HEK293 (cell line): ENCODE results near the gene PPIL4.
A peak's percentile ranks its signal among the peaks of the same experiment; 100 is the strongest.

Experiments
- CTCF ChIA-PET: fragments of 350-600 bp; formaldehyde crosslinking; extraction: SDS; loops from one replicate; lab custom pipeline; 2021; ENCODE audit warnings: antibody characterized with exemption; lab: Yijun Ruan, JAX
- POLR2A ChIA-PET: fragments of 300-600 bp; formaldehyde crosslinking; extraction: SDS; loops from one replicate; lab custom pipeline; 2020; ENCODE audit warnings: antibody characterized with exemption, inconsistent platforms; lab: Yijun Ruan, JAX
- H3K27ac ChIP-seq: fragments of 200-500 bp; sonication (Bioruptor generic); 2 replicates; pipeline ENCODE4 v1.5.1; 2014; ENCODE audit warnings: low read depth, low read length, control low read depth, inconsistent platforms; ENCODE audit errors: extremely low read depth
- H3K36me3 ChIP-seq, 2 experiments: fragments of 200-500 bp in 1 of 2; sonication (Bioruptor generic) in 1 of 2; 1 replicate in 1 of 2; 2 replicates in 1 of 2; pipeline ENCODE4 v1.5.1; 2014 to 2017; ENCODE audit warnings: inconsistent platforms in 2 of 2, low read length in 2 of 2; ENCODE audit not compliant: control insufficient read depth in 2 of 2, insufficient read depth in 1 of 2
- H3K4me1 ChIP-seq: fragments of 200-500 bp; sonication (Bioruptor generic); 2 replicates; pipeline ENCODE4 v1.5.1; 2014; ENCODE audit warnings: mild to moderate bottlenecking, low read length, inconsistent platforms; ENCODE audit not compliant: control insufficient read depth, insufficient read depth
- H3K4me3 ChIP-seq: 2 replicates; pipeline ENCODE4 v1.5.1; 2011; ENCODE audit warnings: low read depth, mild to moderate bottlenecking, control low read depth, low read length, moderate library complexity
- H3K9me3 ChIP-seq: fragments of 200-500 bp; sonication (Bioruptor generic); 2 replicates; pipeline ENCODE4 v1.5.1; 2014; ENCODE audit warnings: low read depth, low read length, inconsistent platforms; ENCODE audit not compliant: control insufficient read depth, insufficient read depth
- IKZF3 ChIP-seq: fragments of 450-650 bp; IDR thresholded peaks from 2 replicates; pipeline ENCODE4 v1.5.0; 2018; ENCODE audit warnings: missing biosample characterization, mild to moderate bottlenecking, missing genetic modification characterization, moderate library complexity
- MZF1 ChIP-seq: fragments of 450-650 bp; formaldehyde crosslinking; IDR thresholded peaks from 2 replicates; pipeline ENCODE4 v1.5.1; 2017; ENCODE audit warnings: missing biosample characterization, missing genetic modification characterization, borderline replicate concordance
- OVOL3 ChIP-seq: fragments of 450-650 bp; formaldehyde crosslinking; IDR thresholded peaks from 2 replicates; pipeline ENCODE4 v1.5.1; 2016; ENCODE audit warnings: missing biosample characterization, missing genetic modification characterization
- TRIM28 ChIP-seq: IDR thresholded peaks from 2 replicates; pipeline ENCODE4 v1.6.1; 2011; ENCODE audit warnings: low read length, control low read depth, borderline replicate concordance
- YY2 ChIP-seq: fragments of 450-650 bp; formaldehyde crosslinking; IDR thresholded peaks from 2 replicates; pipeline ENCODE4 v1.5.1; 2016; ENCODE audit warnings: missing biosample characterization, missing genetic modification characterization
- ZNF175 ChIP-seq: fragments of 450-650 bp; formaldehyde crosslinking; IDR thresholded peaks from 2 replicates; pipeline ENCODE4 v1.5.1; 2016; ENCODE audit warnings: missing biosample characterization, missing genetic modification characterization
- ZNF2 ChIP-seq: fragments of 450-650 bp; formaldehyde crosslinking; IDR thresholded peaks from 2 replicates; pipeline ENCODE4 v1.5.1; 2016; ENCODE audit warnings: missing biosample characterization, missing genetic modification characterization
- ZNF24 ChIP-seq: fragments of 450-650 bp; formaldehyde crosslinking; IDR thresholded peaks from 2 replicates; pipeline ENCODE4 v1.5.1; 2016; ENCODE audit warnings: missing biosample characterization, missing genetic modification characterization
- ZNF292 ChIP-seq: fragments of 450-650 bp; formaldehyde crosslinking; IDR thresholded peaks from 2 replicates; pipeline ENCODE4 v1.5.1; 2016; ENCODE audit warnings: low read depth, missing biosample characterization, missing genetic modification characterization, borderline replicate concordance
- ZNF302 ChIP-seq: fragments of 450-650 bp; formaldehyde crosslinking; IDR thresholded peaks from 2 replicates; pipeline ENCODE4 v1.5.1; 2016; ENCODE audit warnings: missing biosample characterization, missing genetic modification characterization, low read depth
- ZNF394 ChIP-seq: fragments of 450-650 bp; formaldehyde crosslinking; IDR thresholded peaks from 2 replicates; pipeline ENCODE4 v1.5.1; 2016; ENCODE audit warnings: missing biosample characterization, missing genetic modification characterization, mild to moderate bottlenecking, moderate library complexity, borderline replicate concordance
- ZNF530 ChIP-seq: fragments of 450-650 bp; formaldehyde crosslinking; IDR thresholded peaks from 2 replicates; pipeline ENCODE4 v1.5.1; 2016; ENCODE audit warnings: low read depth, missing biosample characterization, missing genetic modification characterization
- ZNF664 ChIP-seq: fragments of 450-650 bp; formaldehyde crosslinking; IDR thresholded peaks from 2 replicates; pipeline ENCODE4 v1.5.1; 2016; ENCODE audit warnings: missing biosample characterization, missing genetic modification characterization
- ZNF670 ChIP-seq: fragments of 450-650 bp; formaldehyde crosslinking; IDR thresholded peaks from 2 replicates; pipeline ENCODE4 v1.5.1; 2016; ENCODE audit warnings: missing biosample characterization, missing genetic modification characterization, low read depth
- ZSCAN30 ChIP-seq: fragments of 450-650 bp; IDR thresholded peaks from 2 replicates; pipeline ENCODE4 v1.5.1; 2018; ENCODE audit warnings: missing biosample characterization, mild to moderate bottlenecking, missing genetic modification characterization, moderate library complexity
- TF ChIP-seq, protein P1 (sequence below): fragments of 450-650 bp; formaldehyde crosslinking; IDR thresholded peaks from 2 replicates; pipeline ENCODE4 v1.5.1; 2016; ENCODE audit warnings: missing biosample characterization, missing genetic modification characterization, borderline replicate concordance
- TF ChIP-seq, protein P2 (sequence below): fragments of 450-650 bp; formaldehyde crosslinking; IDR thresholded peaks from 2 replicates; pipeline ENCODE4 v1.5.1; 2017; ENCODE audit warnings: missing biosample characterization, missing genetic modification characterization
- TF ChIP-seq, protein P3 (sequence below): fragments of 450-650 bp; formaldehyde crosslinking; IDR thresholded peaks from 2 replicates; pipeline ENCODE4 v1.5.1; 2016; ENCODE audit warnings: missing biosample characterization, missing genetic modification characterization, borderline replicate concordance
- TF ChIP-seq, protein P4 (sequence below): fragments of 450-650 bp; formaldehyde crosslinking; IDR thresholded peaks from 2 replicates; pipeline ENCODE4 v1.5.1; 2017; ENCODE audit warnings: missing biosample characterization, missing genetic modification characterization

Gene PPIL4

DNA sequence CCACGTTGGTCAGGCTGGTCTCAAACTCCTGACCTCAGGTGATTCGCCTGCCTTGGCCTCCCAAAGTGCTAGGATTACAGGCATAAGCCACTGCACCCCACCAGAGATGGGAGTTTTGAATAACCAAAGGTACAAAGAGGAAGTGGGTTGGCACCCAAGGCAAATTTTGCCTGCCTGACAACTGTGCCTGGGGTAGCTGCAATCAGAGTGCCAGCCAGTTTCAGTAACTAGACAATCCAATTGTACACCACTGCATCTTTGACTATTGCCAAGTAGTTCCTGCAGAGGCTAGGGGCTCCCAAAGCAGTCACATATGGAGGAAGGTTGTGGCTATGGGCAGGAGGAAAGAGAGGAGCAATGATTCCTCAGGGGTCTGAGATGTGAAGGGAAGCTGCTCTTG is 77.7 kb downstream of the PPIL4 start (continued):
- TF ChIP-seq, protein P1, sequence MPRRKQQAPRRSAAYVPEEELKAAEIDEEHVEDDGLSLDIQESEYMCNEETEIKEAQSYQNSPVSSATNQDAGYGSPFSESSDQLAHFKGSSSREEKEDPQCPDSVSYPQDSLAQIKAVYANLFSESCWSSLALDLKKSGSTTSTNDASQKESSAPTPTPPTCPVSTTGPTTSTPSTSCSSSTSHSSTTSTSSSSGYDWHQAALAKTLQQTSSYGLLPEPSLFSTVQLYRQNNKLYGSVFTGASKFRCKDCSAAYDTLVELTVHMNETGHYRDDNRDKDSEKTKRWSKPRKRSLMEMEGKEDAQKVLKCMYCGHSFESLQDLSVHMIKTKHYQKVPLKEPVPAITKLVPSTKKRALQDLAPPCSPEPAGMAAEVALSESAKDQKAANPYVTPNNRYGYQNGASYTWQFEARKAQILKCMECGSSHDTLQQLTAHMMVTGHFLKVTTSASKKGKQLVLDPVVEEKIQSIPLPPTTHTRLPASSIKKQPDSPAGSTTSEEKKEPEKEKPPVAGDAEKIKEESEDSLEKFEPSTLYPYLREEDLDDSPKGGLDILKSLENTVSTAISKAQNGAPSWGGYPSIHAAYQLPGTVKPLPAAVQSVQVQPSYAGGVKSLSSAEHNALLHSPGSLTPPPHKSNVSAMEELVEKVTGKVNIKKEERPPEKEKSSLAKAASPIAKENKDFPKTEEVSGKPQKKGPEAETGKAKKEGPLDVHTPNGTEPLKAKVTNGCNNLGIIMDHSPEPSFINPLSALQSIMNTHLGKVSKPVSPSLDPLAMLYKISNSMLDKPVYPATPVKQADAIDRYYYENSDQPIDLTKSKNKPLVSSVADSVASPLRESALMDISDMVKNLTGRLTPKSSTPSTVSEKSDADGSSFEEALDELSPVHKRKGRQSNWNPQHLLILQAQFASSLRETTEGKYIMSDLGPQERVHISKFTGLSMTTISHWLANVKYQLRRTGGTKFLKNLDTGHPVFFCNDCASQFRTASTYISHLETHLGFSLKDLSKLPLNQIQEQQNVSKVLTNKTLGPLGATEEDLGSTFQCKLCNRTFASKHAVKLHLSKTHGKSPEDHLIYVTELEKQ (tag by site-specific recombination) = no peak
- no peak for TF ChIP-seq ZNF292 (tag by site-specific recombination)
- TF ChIP-seq ZNF664 (tag by site-specific recombination) = no peak
- TF ChIP-seq ZNF670 (tag by site-specific recombination) = no peak
- no peak for TF ChIP-seq ZNF175 (tag by site-specific recombination)
- TF ChIP-seq YY2 (tag by site-specific recombination) = no peak
- no peak for TF ChIP-seq ZNF2 (tag by site-specific recombination)

DNA sequence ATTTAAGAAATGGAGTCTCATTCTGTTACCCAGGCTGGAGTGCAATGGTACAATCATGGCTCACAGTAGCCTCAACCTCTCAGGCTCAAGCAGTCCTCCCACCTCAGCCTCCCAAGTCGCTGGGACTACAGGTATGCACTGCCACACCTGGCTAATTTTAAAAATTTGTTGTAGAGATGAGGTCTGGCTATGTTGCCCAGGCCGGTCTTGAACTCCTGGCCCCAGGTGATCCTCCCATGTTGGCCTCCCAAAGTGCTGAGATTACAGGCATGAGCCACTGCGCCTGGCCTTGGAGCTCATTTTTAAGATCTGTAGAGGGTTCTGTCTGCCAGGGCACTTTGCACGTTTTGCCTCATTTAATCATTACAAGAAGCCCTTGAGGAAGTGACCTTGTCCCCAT is 78.6 kb downstream of the PPIL4 start:
- H3K36me3 ChIP-seq = no peaks in the 10 kb centered on the region
- TF ChIP-seq, protein P2, sequence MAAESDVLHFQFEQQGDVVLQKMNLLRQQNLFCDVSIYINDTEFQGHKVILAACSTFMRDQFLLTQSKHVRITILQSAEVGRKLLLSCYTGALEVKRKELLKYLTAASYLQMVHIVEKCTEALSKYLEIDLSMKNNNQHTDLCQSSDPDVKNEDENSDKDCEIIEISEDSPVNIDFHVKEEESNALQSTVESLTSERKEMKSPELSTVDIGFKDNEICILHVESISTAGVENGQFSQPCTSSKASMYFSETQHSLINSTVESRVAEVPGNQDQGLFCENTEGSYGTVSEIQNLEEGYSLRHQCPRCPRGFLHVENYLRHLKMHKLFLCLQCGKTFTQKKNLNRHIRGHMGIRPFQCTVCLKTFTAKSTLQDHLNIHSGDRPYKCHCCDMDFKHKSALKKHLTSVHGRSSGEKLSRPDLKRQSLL (tag by site-specific recombination) = no peak
- TF ChIP-seq IKZF3 (tag by site-specific recombination) = no peak
- TF ChIP-seq, all 188 proteins: peak for 0
- no peaks in the 10 kb centered on the region for H3K9me3 ChIP-seq
- CTCF ChIA-PET = interaction anchor here (0.6 kb wide), 2 partner anchors 37 to 422 kb away, joined by 3 to 4 read pairs; no protein-coding TSS in a partner anchor
- no peak overlapping the region for H3K27ac ChIP-seq
- H3K4me1 ChIP-seq = no peaks in the 10 kb centered on the region
- H3K4me3 ChIP-seq = no peak overlapping the region
- POLR2A ChIA-PET = no interaction called here

DNA sequence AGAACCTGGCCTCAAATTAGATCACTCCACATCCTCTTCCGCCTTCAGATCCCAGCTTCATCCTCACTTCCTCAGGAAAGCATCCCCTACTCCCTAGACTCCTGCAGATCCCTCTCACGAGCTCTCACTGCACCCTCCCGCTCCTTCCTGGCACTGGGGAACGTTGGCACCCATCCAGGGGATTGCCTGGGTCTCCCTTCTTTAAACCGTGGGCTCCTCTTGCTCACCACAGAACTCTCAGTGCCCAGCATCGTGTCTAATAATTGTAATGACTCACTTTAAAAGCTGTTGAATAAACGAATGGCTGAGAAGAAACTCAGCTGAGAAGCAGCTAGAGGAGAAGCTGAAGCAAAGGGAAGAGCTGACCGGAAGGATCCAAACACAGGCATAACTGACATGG is 81.4 kb downstream of the PPIL4 start:
- H3K27ac ChIP-seq = no peak overlapping the region
- CTCF ChIA-PET = interaction anchor here (0.8 to 1.0 kb wide), 2 partner anchors 9 to 53 kb away, joined by 3 read pairs; no protein-coding TSS in a partner anchor

DNA sequence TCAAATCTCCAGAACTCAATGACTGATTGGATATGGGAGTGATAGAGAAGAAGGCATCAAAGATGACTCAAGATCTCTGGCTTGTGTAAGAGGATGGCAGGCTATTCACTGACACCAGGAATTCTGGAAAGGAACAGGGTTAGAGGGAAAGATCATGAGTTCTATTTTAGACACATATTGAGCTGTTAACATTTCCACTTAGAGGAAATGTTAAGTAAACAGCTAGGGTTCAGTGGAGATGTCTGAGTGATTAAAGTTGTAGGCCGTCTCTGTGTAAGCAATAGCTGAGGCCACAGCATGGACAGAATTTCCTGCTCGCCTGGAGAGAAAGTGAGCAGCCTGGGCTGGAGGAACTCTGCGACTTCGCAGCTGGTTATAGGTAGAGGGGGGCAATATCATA is 82.1 kb downstream of the PPIL4 start:
- H3K4me1 ChIP-seq = no peaks in the 10 kb centered on the region
- H3K36me3 ChIP-seq = no peaks in the 10 kb centered on the region
- no peak overlapping the region for H3K27ac ChIP-seq
- H3K4me3 ChIP-seq = no peak overlapping the region
- ChIA-PET POLR2A (no interaction called here), CTCF (interaction anchor here (1.0 to 1.1 kb wide), 2 partner anchors 8 to 53 kb away, joined by 3 to 4 read pairs; no protein-coding TSS in a partner anchor)
- H3K9me3 ChIP-seq = no peaks in the 10 kb centered on the region
- TF ChIP-seq, protein P3, sequence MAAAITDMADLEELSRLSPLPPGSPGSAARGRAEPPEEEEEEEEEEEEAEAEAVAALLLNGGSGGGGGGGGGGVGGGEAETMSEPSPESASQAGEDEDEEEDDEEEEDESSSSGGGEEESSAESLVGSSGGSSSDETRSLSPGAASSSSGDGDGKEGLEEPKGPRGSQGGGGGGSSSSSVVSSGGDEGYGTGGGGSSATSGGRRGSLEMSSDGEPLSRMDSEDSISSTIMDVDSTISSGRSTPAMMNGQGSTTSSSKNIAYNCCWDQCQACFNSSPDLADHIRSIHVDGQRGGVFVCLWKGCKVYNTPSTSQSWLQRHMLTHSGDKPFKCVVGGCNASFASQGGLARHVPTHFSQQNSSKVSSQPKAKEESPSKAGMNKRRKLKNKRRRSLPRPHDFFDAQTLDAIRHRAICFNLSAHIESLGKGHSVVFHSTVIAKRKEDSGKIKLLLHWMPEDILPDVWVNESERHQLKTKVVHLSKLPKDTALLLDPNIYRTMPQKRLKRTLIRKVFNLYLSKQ (tag by site-specific recombination) = no peak
- no peak for TF ChIP-seq TRIM28
- no peak for TF ChIP-seq OVOL3
- TF ChIP-seq, protein P4, sequence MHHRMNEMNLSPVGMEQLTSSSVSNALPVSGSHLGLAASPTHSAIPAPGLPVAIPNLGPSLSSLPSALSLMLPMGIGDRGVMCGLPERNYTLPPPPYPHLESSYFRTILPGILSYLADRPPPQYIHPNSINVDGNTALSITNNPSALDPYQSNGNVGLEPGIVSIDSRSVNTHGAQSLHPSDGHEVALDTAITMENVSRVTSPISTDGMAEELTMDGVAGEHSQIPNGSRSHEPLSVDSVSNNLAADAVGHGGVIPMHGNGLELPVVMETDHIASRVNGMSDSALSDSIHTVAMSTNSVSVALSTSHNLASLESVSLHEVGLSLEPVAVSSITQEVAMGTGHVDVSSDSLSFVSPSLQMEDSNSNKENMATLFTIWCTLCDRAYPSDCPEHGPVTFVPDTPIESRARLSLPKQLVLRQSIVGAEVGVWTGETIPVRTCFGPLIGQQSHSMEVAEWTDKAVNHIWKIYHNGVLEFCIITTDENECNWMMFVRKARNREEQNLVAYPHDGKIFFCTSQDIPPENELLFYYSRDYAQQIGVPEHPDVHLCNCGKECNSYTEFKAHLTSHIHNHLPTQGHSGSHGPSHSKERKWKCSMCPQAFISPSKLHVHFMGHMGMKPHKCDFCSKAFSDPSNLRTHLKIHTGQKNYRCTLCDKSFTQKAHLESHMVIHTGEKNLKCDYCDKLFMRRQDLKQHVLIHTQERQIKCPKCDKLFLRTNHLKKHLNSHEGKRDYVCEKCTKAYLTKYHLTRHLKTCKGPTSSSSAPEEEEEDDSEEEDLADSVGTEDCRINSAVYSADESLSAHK (tag by site-specific recombination) = no peak
- no peak for TF ChIP-seq ZNF292 (tag by site-specific recombination)
- TF ChIP-seq ZNF530 (tag by site-specific recombination) = no peak
- TF ChIP-seq ZSCAN30 (tag by site-specific recombination) = no peak
- no peak for TF ChIP-seq MZF1 (tag by site-specific recombination)

More for the DNA sequence above, 81.4 kb downstream of the PPIL4 start:
- no peaks in the 10 kb centered on the region for H3K36me3 ChIP-seq
- H3K9me3 ChIP-seq = no peaks in the 10 kb centered on the region
- TF ChIP-seq ZNF24 (tag by site-specific recombination) (no peak), ZNF394 (tag by site-specific recombination) (peak; percentile 50; the same call in 1 of the 2 replicates), TRIM28 (no peak), ZNF302 (no peak)
- H3K4me3 ChIP-seq = no peak overlapping the region
- H3K4me1 ChIP-seq = no peaks in the 10 kb centered on the region
- POLR2A ChIA-PET = no interaction called here
